ENCODE data around the gene VDR. TPM values are rescaled to one million over a fixed set of nuclear protein-coding genes. Genes with fewer than 3 reads are reported as not detected.
"Not testable (repeated sequence)": the region's sequence is repeated elsewhere in the genome, so short reads cannot be mapped to it uniquely, and the experiment has no call there.

VDR gene
- total and polyA plus RNA-seq, 4 donors = 2.2 to 9.3 (median 7.4) TPM

DNA sequence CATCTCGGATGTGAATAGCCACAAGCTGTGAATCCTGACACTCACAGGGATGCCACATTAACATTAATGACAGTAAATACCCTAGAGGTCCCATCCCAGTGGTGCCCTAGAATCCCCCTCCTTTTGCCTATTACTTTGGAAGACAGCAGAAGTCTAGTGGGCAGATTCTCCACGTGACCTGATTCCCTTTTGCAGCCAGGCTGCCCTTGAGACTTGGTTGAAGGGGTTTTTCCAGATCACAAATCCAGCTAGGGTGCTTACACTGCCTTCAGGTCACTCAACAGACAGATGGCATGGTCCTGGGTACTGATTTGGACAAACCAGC lies 93.8 kb downstream of the VDR start:
- Histone ChIP-seq H3K9me3 (ENCODE audit: control insufficient read depth, low read length) (no peaks in the 10 kb centered on the region), H3K4me3 (ENCODE audit: low read length in 2 of 2) (no peak overlapping the region), H3K27me3 (ENCODE audit: control insufficient read depth in 1 of 2, insufficient read depth in 2 of 2, low read length in 1 of 2) (no peaks in the 10 kb centered on the region), H3K27ac (ENCODE audit: low read depth in 1 of 2, low read length in 2 of 2) (peak overlapping the region; percentile 2 to 90), H3K4me1 (ENCODE audit: control insufficient read depth in 1 of 2, insufficient read depth in 2 of 2, low read length in 2 of 2) (peaks cover 3 to 15% of the 10 kb centered on the region in 2 donors), H3K36me3 (ENCODE audit: control insufficient read depth in 1 of 2, insufficient read depth in 2 of 2, low read length in 1 of 2) (no peaks in the 10 kb centered on the region)
- ATAC-seq (ENCODE audit: low FRiP score) (no peak), DNase-seq (no peak)
- intact Hi-C loops (cut with DNase I) = loop anchor here in 1 of 2 donors (10.0 kb wide), 1 partner anchor 1426 kb away; no protein-coding TSS in a partner anchor
- 32 to 35% methylated on average over 2 of the region's 2 CpGs for WGBS, 2 donors

DNA sequence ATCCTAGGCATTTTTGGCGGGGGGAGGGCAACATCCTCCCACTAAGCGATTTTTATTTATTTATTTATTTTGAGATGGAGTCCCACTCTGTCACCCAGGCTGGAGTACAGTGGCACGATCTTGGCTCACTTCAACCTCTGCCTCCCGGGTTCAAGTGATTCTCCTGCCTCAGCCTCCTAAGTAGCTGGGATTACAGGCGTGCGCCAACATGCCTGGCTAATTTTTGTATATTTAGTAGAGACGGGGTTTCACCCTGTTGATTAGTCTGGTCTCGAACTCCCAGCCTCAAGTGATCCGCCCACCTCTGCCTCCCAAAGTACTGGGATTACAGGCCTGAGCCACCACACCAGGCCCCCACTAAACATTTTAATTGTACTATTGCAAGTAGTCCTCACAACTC lies 95.3 kb downstream of the VDR start:
- H3K9me3 ChIP-seq (ENCODE audit: control insufficient read depth, low read length); DNase-seq; intact Hi-C loops (cut with DNase I); ATAC-seq (ENCODE audit: low FRiP score); H3K36me3 ChIP-seq (ENCODE audit: control insufficient read depth in 1 of 2, insufficient read depth in 2 of 2, low read length in 1 of 2); H3K4me3 ChIP-seq (ENCODE audit: low read length in 2 of 2); H3K27ac ChIP-seq (ENCODE audit: low read depth in 1 of 2, low read length in 2 of 2); H3K27me3 ChIP-seq (ENCODE audit: control insufficient read depth in 1 of 2, insufficient read depth in 2 of 2, low read length in 1 of 2): not testable (repeated sequence)
- WGBS, 2 donors = 83 to 85% methylated on average over 9 of the region's 9 CpGs
- H3K4me1 ChIP-seq (ENCODE audit: control insufficient read depth in 1 of 2, insufficient read depth in 2 of 2, low read length in 2 of 2) = peaks cover 7 to 15% of the 10 kb centered on the region in 2 donors

DNA sequence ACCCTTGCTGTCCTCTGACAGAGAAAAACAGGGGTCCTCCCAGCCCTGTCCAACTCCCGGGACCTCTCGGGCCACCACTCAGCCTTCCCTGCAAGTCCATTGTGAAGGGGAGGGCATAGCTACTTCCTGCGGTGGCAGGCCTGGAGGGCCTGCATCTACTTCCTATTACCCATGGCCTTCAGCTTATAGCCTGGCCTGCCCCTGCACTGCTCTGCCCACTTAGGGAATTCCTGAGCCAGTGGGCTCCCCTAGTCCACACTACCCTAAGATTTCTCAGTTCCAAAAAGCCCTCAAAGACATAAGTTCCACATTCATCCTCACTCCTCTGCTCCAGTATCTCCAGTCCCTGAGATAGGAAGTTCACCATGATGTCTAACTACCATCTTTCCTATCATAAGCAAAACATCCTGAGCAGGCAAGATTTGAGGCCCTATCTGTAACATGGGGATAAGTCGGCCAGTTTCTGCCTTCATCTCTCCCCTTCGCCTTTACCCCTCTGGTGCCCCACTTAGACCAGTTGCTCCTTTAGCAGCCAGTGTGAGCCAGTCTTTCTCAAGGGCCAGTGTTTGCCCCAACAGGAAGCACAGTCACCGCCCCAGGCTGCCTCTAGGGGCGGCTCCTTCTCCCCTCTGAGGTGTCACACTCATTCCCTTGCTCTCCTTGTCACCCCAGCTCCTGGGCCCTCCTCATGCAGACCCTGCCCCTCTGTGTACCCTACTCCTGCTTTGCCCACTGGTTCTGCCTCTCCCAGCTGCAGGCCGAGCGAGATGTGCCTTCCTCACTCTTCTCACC lies 96.0 kb downstream of the VDR start:
- no peaks in the 10 kb centered on the region for H3K27me3 ChIP-seq (ENCODE audit: control insufficient read depth in 1 of 2, insufficient read depth in 2 of 2, low read length in 1 of 2)
- WGBS, 2 donors = 52 to 54% methylated on average over 9 of the region's 9 CpGs
- ATAC-seq (ENCODE audit: low FRiP score) = no peak
- H3K9me3 ChIP-seq (ENCODE audit: control insufficient read depth, low read length) = no peaks in the 10 kb centered on the region
- intact Hi-C loops (cut with DNase I) = no loop called here
- no peaks in the 10 kb centered on the region for H3K36me3 ChIP-seq (ENCODE audit: control insufficient read depth in 1 of 2, insufficient read depth in 2 of 2, low read length in 1 of 2)
- peaks cover 7 to 15% of the 10 kb centered on the region in 2 donors for H3K4me1 ChIP-seq (ENCODE audit: control insufficient read depth in 1 of 2, insufficient read depth in 2 of 2, low read length in 2 of 2)
- no peak overlapping the region for H3K4me3 ChIP-seq (ENCODE audit: low read length in 2 of 2)
- H3K27ac ChIP-seq (ENCODE audit: low read depth in 1 of 2, low read length in 2 of 2) = peak overlapping the region; percentile 24 to 39
- DNase-seq = no peak

DNA sequence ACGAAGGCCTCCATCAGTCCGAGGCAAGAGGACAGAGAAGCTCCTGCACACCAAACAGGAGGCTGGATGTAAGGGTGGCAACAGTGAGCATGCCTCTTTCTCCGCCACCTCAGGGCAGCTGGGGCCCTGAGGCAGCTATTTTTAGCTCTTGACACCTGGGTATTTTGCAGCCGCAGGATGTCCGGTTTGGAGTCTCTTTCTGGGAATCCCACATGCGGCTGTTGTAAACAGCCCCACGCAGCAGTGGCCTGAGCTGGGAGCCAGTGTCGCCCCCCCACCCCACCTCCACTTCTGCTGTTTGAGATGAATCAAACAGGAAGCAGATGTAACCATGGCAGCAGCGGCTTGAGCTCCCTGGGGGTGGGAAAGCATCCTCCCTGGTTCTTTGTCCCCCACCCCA lies 96.7 kb downstream of the VDR start:
- Histone ChIP-seq H3K9me3 (ENCODE audit: control insufficient read depth, low read length) (no peaks in the 10 kb centered on the region), H3K4me3 (ENCODE audit: low read length in 2 of 2) (no peak overlapping the region), H3K36me3 (ENCODE audit: control insufficient read depth in 1 of 2, insufficient read depth in 2 of 2, low read length in 1 of 2) (no peaks in the 10 kb centered on the region), H3K27ac (ENCODE audit: low read depth in 1 of 2, low read length in 2 of 2) (peak overlapping the region; percentile 24 to 41), H3K27me3 (ENCODE audit: control insufficient read depth in 1 of 2, insufficient read depth in 2 of 2, low read length in 1 of 2) (no peaks in the 10 kb centered on the region), H3K4me1 (ENCODE audit: control insufficient read depth in 1 of 2, insufficient read depth in 2 of 2, low read length in 2 of 2) (peaks cover 7 to 15% of the 10 kb centered on the region in 2 donors)
- ATAC-seq (ENCODE audit: low FRiP score) (no peak), DNase-seq (peak; percentile 83 to 87)
- 6% methylated on average over 9 of the region's 9 CpGs for WGBS, 2 donors
- intact Hi-C loops (cut with DNase I) = no loop called here

DNA sequence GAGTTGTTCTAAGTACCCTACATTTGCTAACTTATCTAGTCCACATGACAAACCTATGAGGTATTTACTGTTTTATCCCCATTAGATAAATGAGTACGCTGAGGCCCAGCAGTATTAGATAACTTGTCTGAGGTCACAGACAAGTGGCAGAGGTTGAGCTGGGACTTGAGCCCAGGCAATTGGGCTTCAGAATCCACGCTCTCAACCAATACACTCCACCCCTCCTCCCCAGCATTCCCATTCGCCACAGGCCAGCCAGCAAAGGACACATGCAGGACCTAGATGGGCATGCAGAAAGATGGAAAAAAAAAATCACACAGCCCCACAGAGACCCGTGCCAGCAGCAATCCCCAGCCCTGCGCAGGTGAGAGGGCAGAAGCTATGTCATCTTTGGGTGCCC lies 97.5 kb downstream of the VDR start:
- 19 to 21% methylated on average over 5 of the region's 5 CpGs for WGBS, 2 donors
- no peak overlapping the region for H3K4me3 ChIP-seq (ENCODE audit: low read length in 2 of 2)
- no peaks in the 10 kb centered on the region for H3K27me3 ChIP-seq (ENCODE audit: control insufficient read depth in 1 of 2, insufficient read depth in 2 of 2, low read length in 1 of 2)
- H3K9me3 ChIP-seq (ENCODE audit: control insufficient read depth, low read length) = no peaks in the 10 kb centered on the region
- intact Hi-C loops (cut with DNase I) = loop anchor here in 1 of 2 donors (2.0 kb wide), 1 partner anchor 27 kb away; no protein-coding TSS in a partner anchor
- H3K36me3 ChIP-seq (ENCODE audit: control insufficient read depth in 1 of 2, insufficient read depth in 2 of 2, low read length in 1 of 2) = no peaks in the 10 kb centered on the region
- DNase-seq (no peak), ATAC-seq (ENCODE audit: low FRiP score) (no peak)
- no peak overlapping the region for H3K27ac ChIP-seq (ENCODE audit: low read depth in 1 of 2, low read length in 2 of 2)
- H3K4me1 ChIP-seq (ENCODE audit: control insufficient read depth in 1 of 2, insufficient read depth in 2 of 2, low read length in 2 of 2) = peaks cover 7 to 15% of the 10 kb centered on the region in 2 donors

DNA sequence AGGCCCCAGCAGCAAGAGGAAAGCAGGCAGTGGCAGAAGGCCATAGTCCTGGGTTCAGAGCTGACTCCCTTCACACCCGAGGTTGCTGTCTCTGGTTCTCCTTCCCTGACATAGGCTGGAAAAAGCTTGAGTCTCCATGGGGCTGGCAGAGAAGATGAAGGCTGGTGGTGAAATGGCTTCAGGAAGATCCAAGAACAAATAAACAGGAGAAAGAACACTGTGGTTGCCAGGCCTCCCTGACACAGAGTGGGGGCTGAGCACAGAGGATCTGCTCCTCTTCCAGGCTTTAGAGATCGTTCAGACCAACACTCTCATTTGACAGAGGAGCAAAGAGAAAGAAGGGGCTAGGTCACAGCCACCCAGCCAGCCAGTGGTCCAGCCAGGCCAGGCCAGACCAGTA lies 99.4 kb downstream of the VDR start:
- no peaks in the 10 kb centered on the region for H3K9me3 ChIP-seq (ENCODE audit: control insufficient read depth, low read length)
- intact Hi-C loops (cut with DNase I) = no loop called here
- H3K27ac ChIP-seq (ENCODE audit: low read depth in 1 of 2, low read length in 2 of 2) = no peak overlapping the region
- peaks cover 3 to 21% of the 10 kb centered on the region in 2 donors for H3K4me1 ChIP-seq (ENCODE audit: control insufficient read depth in 1 of 2, insufficient read depth in 2 of 2, low read length in 2 of 2)
- no peak overlapping the region for H3K4me3 ChIP-seq (ENCODE audit: low read length in 2 of 2)
- DNase-seq (no peak), ATAC-seq (ENCODE audit: low FRiP score) (no peak)
- H3K27me3 ChIP-seq (ENCODE audit: control insufficient read depth in 1 of 2, insufficient read depth in 2 of 2, low read length in 1 of 2) = no peaks in the 10 kb centered on the region
- no peaks in the 10 kb centered on the region for H3K36me3 ChIP-seq (ENCODE audit: control insufficient read depth in 1 of 2, insufficient read depth in 2 of 2, low read length in 1 of 2)
- 8 to 25% methylated on average over 2 of the region's 2 CpGs for WGBS, 2 donors

DNA sequence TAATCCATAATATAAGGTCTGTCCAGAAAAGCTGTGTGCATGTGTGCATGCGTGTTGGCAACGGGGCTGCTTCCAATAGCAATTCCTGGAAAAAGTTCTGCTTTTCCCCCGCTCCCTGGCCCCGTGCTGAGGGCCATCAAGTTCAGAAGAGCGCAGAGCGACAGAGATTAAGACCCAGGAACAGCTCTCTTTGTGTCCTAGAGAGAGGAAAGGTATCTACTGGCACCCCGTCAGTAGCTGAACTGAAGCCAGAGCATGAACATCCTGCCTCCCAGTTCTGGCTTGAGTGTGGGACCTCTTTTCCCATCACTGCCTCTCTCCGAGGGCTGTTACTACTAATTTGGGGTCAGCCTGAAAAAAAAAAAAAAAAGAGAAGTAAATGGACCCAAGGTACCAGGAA lies 100.6 kb downstream of the VDR start:
- ATAC-seq (ENCODE audit: low FRiP score) = no peak
- Histone ChIP-seq H3K9me3 (ENCODE audit: control insufficient read depth, low read length) (no peaks in the 10 kb centered on the region), H3K27me3 (ENCODE audit: control insufficient read depth in 1 of 2, insufficient read depth in 2 of 2, low read length in 1 of 2) (no peaks in the 10 kb centered on the region), H3K36me3 (ENCODE audit: control insufficient read depth in 1 of 2, insufficient read depth in 2 of 2, low read length in 1 of 2) (no peaks in the 10 kb centered on the region), H3K4me1 (ENCODE audit: control insufficient read depth in 1 of 2, insufficient read depth in 2 of 2, low read length in 2 of 2) (peaks cover 3 to 19% of the 10 kb centered on the region in 2 donors), H3K27ac (ENCODE audit: low read depth in 1 of 2, low read length in 2 of 2) (no peak overlapping the region), H3K4me3 (ENCODE audit: low read length in 2 of 2) (no peak overlapping the region)
- DNase-seq = no peak
- WGBS, 2 donors = 32 to 40% methylated on average over 8 of the region's 8 CpGs
- intact Hi-C loops (cut with DNase I) = loop anchor here in 1 of 2 donors (5.0 kb wide), 1 partner anchor 33 kb away; no protein-coding TSS in a partner anchor

DNA sequence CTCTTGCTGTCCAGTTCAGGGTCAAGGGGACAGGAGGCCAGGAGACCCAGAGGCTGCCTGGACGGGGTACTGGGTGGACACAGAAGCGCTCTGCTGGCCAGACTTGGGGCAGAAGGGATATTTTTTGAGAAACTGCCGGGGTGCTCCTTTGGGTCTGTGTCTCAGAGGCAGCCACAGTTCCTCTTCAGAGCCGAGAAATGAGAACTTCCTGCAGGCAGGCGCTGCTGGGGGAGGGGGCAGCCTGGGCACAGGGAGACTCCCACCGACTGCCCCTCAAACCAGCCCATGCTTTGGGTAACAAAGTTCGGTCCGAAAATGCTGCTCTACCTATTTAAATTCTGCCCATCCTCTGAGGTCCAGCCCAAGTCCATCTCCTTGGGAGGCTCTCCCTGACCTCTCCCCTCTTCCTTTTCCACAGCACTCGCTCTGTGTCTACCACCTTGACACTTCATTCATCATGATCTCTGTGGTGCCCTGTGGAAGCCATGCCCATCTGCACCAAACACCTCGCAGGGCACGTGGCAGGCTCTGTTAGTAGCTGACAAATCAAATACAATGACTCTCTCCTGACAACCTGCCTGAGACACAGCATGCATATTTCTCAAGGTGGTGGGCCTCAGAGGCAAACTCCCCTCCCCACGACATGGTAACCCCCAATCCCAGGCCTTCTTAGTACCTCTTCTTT lies 101.5 kb downstream of the VDR start:
- ATAC-seq (ENCODE audit: low FRiP score) = no peak
- H3K4me1 ChIP-seq (ENCODE audit: control insufficient read depth in 1 of 2, insufficient read depth in 2 of 2, low read length in 2 of 2) = peaks cover 3 to 11% of the 10 kb centered on the region in 2 donors
- H3K27me3 ChIP-seq (ENCODE audit: control insufficient read depth in 1 of 2, insufficient read depth in 2 of 2, low read length in 1 of 2) = no peaks in the 10 kb centered on the region
- 63 to 65% methylated on average over 12 of the region's 12 CpGs for WGBS, 2 donors
- no peak for DNase-seq
- no peaks in the 10 kb centered on the region for H3K36me3 ChIP-seq (ENCODE audit: control insufficient read depth in 1 of 2, insufficient read depth in 2 of 2, low read length in 1 of 2)
- H3K27ac ChIP-seq (ENCODE audit: low read depth in 1 of 2, low read length in 2 of 2) = no peak overlapping the region
- intact Hi-C loops (cut with DNase I) = loop anchor here in 1 of 2 donors (5.0 kb wide), 1 partner anchor 34 kb away; no protein-coding TSS in a partner anchor
- H3K9me3 ChIP-seq (ENCODE audit: control insufficient read depth, low read length) = no peaks in the 10 kb centered on the region
- H3K4me3 ChIP-seq (ENCODE audit: low read length in 2 of 2) = no peak overlapping the region
